Upper lobe of left lung (tissue), 4 donors: ENCODE results near the gene TSNAX.

Experiments used
- CTCF ChIP-seq, 6 experiments: fragments of 450-650 bp in 4 of 6; fragments of 200-600 bp in 2 of 6; sonication (generic) in 2 of 6; IDR thresholded peaks; one replicate each; pipeline ENCODE4 v1.5.1; 2016 to 2019; ENCODE audit warnings: antibody characterized with exemption in 6 of 6
- EP300 ChIP-seq, 4 donors: sonication (generic); formaldehyde crosslinking; IDR thresholded peaks; one replicate each; pipeline ENCODE4 v1.5.1; 2017; ENCODE audit warnings: antibody characterized with exemption in 4 of 4, control low read depth in 2 of 4
- POLR2A ChIP-seq, 4 donors: fragments of 450-650 bp; IDR thresholded peaks; one replicate each; pipeline ENCODE4 v1.5.1; 2016 to 2017; ENCODE audit warnings: antibody characterized with exemption in 4 of 4, mild to moderate bottlenecking in 2 of 4
- POLR2AphosphoS5 ChIP-seq, 2 donors: sonication (generic); formaldehyde crosslinking; IDR thresholded peaks; one replicate each; pipeline ENCODE4 v1.5.1; 2017; ENCODE audit warnings: antibody characterized with exemption in 2 of 2

- TF ChIP-seq POLR2A (IDR thresholded peaks at IDR 0.05) (no peak), CTCF (IDR thresholded peaks at IDR 0.05) (no peak), EP300 (IDR thresholded peaks at IDR 0.05) (no peak), POLR2AphosphoS5 (IDR thresholded peaks at IDR 0.05) (no peak)
Observed at GRCh38 chr1:231536099-231536498, 7.6 kb downstream of the TSNAX start.
